Measurements from ENCODE around the gene BIRC3.

BIRC3 gene

DNA sequence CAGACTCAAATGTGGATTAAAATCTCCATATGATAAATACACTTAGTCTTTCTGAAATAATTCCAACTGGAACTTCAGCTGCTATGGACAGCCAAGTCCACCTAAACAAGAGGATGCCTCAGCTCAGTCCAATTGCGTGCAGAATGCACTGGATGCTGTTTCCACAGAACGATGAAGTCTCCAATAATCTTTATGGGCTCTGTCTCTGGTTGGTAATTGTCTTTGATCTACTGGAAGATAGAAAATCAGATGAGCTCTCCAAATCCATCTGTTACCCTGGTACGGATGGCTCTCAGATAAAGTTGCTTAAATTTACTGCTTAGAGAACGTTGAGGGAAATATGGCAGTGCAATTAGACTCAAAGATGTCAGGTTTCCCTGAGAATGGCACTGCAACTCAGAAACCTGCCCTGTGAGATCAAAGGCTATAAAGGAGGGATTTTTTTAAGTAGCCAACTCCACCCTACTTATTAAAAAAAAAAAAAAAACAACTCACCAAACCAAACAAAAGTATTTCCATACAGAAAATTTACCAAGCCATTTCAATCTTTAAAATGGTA lies 859 bp upstream of the BIRC3 start:
- H3K27ac ChIP-seq (ENCODE audit: low read length): no peak overlapping the region
- peaks cover 18% of the 10 kb centered on the region for H3K27me3 ChIP-seq (ENCODE audit: insufficient read depth, low read length)
- H3K36me3 ChIP-seq (ENCODE audit: insufficient read depth, low read depth, low read length): no peaks in the 10 kb centered on the region
- no peak overlapping the region for H3K4me3 ChIP-seq (ENCODE audit: low read length)
- no peaks in the 10 kb centered on the region for H3K9me3 ChIP-seq (ENCODE audit: insufficient read depth, low read depth, low read length)
- no peak overlapping the region for H3K9ac ChIP-seq (ENCODE audit: low read depth, low read length)
- no peaks in the 10 kb centered on the region for H3K4me1 ChIP-seq (ENCODE audit: insufficient read depth, low read length)

DNA sequence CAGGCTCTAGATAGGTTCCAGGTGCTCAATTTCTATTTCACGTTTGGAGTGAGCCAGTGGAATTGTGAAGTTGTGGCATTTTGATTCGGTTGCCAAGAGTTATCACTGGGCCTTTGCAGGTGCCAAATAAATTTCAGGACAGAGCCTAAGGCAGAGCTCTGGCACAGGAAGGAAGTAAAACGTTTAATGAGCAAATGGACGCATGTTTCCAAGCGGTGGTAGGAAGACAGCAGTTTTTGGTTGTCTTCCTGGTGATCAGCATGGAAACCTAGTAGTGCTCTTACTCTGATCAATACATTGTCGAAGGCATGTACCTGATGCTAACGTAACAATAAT lies 452 bp downstream of the BIRC3 start:
- H3K27ac ChIP-seq (ENCODE audit: low read length): no peak overlapping the region
- H3K27me3 ChIP-seq (ENCODE audit: insufficient read depth, low read length): peaks cover 18% of the 10 kb centered on the region
- H3K36me3 ChIP-seq (ENCODE audit: insufficient read depth, low read depth, low read length): no peaks in the 10 kb centered on the region
- peak overlapping the region; percentile 72 for H3K4me3 ChIP-seq (ENCODE audit: low read length)
- no peak overlapping the region for H3K9ac ChIP-seq (ENCODE audit: low read depth, low read length)
- no peaks in the 10 kb centered on the region for H3K9me3 ChIP-seq (ENCODE audit: insufficient read depth, low read depth, low read length)
- no peaks in the 10 kb centered on the region for H3K4me1 ChIP-seq (ENCODE audit: insufficient read depth, low read length)

DNA sequence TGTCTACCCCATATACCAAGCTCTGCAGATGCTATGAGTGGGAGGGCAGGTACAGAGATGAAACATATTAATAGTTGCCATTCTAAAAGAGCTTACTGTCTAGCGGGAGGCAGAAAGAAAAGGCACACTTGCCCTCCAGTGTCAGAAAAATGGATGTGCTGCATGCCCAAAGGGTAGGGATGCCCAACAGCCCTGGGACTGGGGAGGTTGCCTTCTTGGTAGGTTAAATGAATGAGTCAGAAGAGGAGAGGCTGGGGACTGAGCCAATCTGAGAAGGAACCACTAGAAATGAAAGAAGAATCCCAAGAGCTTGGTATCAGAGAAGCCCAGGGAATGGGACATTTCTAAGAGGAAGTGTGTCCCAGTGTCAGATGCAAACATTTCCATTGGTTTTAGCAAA lies 1.2 kb downstream of the BIRC3 start:
- Histone ChIP-seq H3K9ac (ENCODE audit: low read depth, low read length) (no peak overlapping the region), H3K27ac (ENCODE audit: low read length) (no peak overlapping the region)

DNA sequence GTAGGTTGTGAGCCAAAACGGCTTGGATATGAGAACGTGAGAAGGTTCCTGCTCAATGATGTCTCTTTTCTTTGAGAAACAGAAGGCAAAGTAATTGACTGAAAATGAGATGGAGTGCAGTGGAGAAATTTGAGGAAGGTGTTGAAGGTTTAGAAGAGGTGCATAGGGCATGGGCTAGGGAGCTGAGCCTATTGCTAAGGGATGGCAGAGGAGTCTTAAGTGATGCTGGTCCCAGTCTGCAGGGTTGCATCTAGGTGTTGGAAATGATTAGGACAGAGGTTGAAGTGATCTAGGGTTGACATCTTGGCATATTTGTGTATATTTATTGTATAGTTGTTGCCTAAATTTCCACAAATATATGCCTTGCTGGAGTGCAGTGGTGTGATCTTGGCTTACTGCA lies 2.3 kb downstream of the BIRC3 start:
- Histone ChIP-seq H3K9ac (ENCODE audit: low read depth, low read length) (no peak overlapping the region), H3K36me3 (ENCODE audit: insufficient read depth, low read depth, low read length) (no peaks in the 10 kb centered on the region), H3K27me3 (ENCODE audit: insufficient read depth, low read length) (peaks cover 18% of the 10 kb centered on the region), H3K27ac (ENCODE audit: low read length) (no peak overlapping the region), H3K4me1 (ENCODE audit: insufficient read depth, low read length) (no peaks in the 10 kb centered on the region), H3K4me3 (ENCODE audit: low read length) (no peak overlapping the region), H3K9me3 (ENCODE audit: insufficient read depth, low read depth, low read length) (no peaks in the 10 kb centered on the region)

More for the DNA sequence above, 1.2 kb downstream of the BIRC3 start:
- H3K4me1 ChIP-seq (ENCODE audit: insufficient read depth, low read length): no peaks in the 10 kb centered on the region
- no peak overlapping the region for H3K4me3 ChIP-seq (ENCODE audit: low read length)
- no peaks in the 10 kb centered on the region for H3K9me3 ChIP-seq (ENCODE audit: insufficient read depth, low read depth, low read length)
- no peaks in the 10 kb centered on the region for H3K36me3 ChIP-seq (ENCODE audit: insufficient read depth, low read depth, low read length)
- H3K27me3 ChIP-seq (ENCODE audit: insufficient read depth, low read length): peaks cover 18% of the 10 kb centered on the region

DNA sequence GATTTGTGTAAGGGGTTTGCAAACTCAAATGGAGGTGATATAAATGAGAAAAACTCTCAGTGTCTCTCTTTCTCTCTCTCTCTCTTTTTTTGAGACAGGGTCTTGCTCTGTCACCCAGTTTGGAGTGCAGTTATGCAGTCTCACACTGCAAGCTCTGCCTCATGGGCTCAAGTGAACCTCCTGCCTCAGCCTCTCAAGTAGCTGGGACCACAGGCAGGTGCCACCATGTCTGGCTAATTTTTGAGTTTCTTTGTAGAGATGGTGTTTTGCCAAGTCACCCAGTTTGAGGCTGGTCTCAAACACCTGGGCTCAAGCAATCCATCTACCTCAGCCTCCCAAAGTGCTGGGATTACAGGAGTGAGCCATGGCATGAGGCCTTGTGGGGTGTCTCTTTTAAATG lies 2.9 kb downstream of the BIRC3 start:
- Histone ChIP-seq H3K9me3 (ENCODE audit: insufficient read depth, low read depth, low read length) (no peaks in the 10 kb centered on the region), H3K4me3 (ENCODE audit: low read length) (no peak overlapping the region), H3K9ac (ENCODE audit: low read depth, low read length) (no peak overlapping the region), H3K27me3 (ENCODE audit: insufficient read depth, low read length) (peaks cover 18% of the 10 kb centered on the region), H3K36me3 (ENCODE audit: insufficient read depth, low read depth, low read length) (no peaks in the 10 kb centered on the region), H3K4me1 (ENCODE audit: insufficient read depth, low read length) (no peaks in the 10 kb centered on the region), H3K27ac (ENCODE audit: low read length) (no peak overlapping the region)

DNA sequence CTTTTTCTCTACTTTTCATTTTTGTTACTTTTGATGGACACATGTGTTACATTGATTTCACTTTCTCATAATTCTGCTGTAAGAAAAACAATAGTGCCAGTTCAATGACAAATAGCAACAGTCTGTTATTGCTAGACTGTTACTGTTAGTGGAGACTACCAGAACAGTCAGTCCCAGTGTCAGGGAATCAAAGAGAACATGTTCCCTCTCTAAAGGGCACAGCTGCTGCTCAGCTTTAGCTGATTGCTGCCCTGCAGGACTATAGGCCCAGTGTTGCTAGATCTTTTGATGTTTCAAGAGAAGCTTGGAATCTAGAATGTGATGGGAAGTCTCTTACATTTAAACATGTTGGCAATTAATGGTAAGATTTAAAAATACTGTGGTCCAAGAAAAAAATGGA lies 3.4 kb downstream of the BIRC3 start:
- Histone ChIP-seq H3K36me3 (ENCODE audit: insufficient read depth, low read depth, low read length) (no peaks in the 10 kb centered on the region), H3K4me1 (ENCODE audit: insufficient read depth, low read length) (no peaks in the 10 kb centered on the region), H3K9ac (ENCODE audit: low read depth, low read length) (no peak overlapping the region), H3K27me3 (ENCODE audit: insufficient read depth, low read length) (peaks cover 18% of the 10 kb centered on the region), H3K27ac (ENCODE audit: low read length) (no peak overlapping the region), H3K9me3 (ENCODE audit: insufficient read depth, low read depth, low read length) (no peaks in the 10 kb centered on the region), H3K4me3 (ENCODE audit: low read length) (no peak overlapping the region)

DNA sequence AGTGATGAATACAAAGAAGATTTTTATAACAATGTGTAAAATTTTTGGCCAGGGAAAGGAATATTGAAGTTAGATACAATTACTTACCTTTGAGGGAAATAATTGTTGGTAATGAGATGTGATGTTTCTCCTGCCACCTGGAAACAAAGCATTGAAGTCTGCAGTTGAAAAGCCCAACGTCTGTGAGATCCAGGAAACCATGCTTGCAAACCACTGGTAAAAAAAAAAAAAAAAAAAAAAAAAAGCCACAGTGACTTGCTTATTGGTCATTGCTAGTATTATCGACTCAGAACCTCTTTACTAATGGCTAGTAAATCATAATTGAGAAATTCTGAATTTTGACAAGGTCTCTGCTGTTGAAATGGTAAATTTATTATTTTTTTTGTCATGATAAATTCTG lies 5.3 kb downstream of the BIRC3 start:
- H3K9ac ChIP-seq (ENCODE audit: low read depth, low read length): no peak overlapping the region
- no peak overlapping the region for H3K4me3 ChIP-seq (ENCODE audit: low read length)
- no peaks in the 10 kb centered on the region for H3K9me3 ChIP-seq (ENCODE audit: insufficient read depth, low read depth, low read length)
- H3K4me1 ChIP-seq (ENCODE audit: insufficient read depth, low read length): no peaks in the 10 kb centered on the region
- peaks cover 12% of the 10 kb centered on the region for H3K27me3 ChIP-seq (ENCODE audit: insufficient read depth, low read length)
- H3K27ac ChIP-seq (ENCODE audit: low read length): no peak overlapping the region
- no peaks in the 10 kb centered on the region for H3K36me3 ChIP-seq (ENCODE audit: insufficient read depth, low read depth, low read length)

DNA sequence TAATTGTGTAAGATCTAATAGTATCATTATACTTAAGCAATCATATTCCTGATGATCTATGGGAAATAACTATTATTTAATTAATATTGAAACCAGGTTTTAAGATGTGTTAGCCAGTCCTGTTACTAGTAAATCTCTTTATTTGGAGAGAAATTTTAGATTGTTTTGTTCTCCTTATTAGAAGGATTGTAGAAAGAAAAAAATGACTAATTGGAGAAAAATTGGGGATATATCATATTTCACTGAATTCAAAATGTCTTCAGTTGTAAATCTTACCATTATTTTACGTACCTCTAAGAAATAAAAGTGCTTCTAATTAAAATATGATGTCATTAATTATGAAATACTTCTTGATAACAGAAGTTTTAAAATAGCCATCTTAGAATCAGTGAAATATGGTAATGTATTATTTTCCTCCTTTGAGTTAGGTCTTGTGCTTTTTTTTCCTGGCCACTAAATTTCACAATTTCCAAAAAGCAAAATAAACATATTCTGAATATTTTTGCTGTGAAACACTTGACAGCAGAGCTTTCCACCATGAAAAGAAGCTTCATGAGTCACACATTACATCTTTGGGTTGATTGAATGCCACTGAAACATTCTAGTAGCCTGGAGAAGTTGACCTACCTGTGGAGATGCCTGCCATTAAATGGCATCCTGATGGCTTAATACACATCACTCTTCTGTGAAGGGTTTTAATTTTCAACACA lies 6.4 kb downstream of the BIRC3 start:
- Histone ChIP-seq H3K27me3 (ENCODE audit: insufficient read depth, low read length) (peaks cover 1% of the 10 kb centered on the region; the same call in 1 of the 2 replicates), H3K4me3 (ENCODE audit: low read length) (no peak overlapping the region), H3K4me1 (ENCODE audit: insufficient read depth, low read length) (no peaks in the 10 kb centered on the region), H3K36me3 (ENCODE audit: insufficient read depth, low read depth, low read length) (no peaks in the 10 kb centered on the region), H3K9ac (ENCODE audit: low read depth, low read length) (no peak overlapping the region), H3K9me3 (ENCODE audit: insufficient read depth, low read depth, low read length) (no peaks in the 10 kb centered on the region), H3K27ac (ENCODE audit: low read length) (no peak overlapping the region)

DNA sequence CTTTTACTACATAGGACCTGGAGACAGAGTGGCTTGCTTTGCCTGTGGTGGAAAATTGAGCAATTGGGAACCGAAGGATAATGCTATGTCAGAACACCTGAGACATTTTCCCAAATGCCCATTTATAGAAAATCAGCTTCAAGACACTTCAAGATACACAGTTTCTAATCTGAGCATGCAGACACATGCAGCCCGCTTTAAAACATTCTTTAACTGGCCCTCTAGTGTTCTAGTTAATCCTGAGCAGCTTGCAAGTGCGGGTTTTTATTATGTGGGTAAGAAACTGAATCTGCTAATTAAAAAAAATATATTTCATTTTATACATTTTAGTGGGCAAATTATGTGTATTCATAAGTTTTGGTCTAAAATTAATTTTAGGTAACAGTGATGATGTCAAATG lies 7.8 kb downstream of the BIRC3 start:
- H3K4me1 ChIP-seq (ENCODE audit: insufficient read depth, low read length): no peaks in the 10 kb centered on the region
- no peak overlapping the region for H3K27ac ChIP-seq (ENCODE audit: low read length)
- no peaks in the 10 kb centered on the region for H3K27me3 ChIP-seq (ENCODE audit: insufficient read depth, low read length)
- H3K9ac ChIP-seq (ENCODE audit: low read depth, low read length): no peak overlapping the region
- H3K4me3 ChIP-seq (ENCODE audit: low read length): no peak overlapping the region
- H3K36me3 ChIP-seq (ENCODE audit: insufficient read depth, low read depth, low read length): no peaks in the 10 kb centered on the region
- H3K9me3 ChIP-seq (ENCODE audit: insufficient read depth, low read depth, low read length): no peaks in the 10 kb centered on the region

DNA sequence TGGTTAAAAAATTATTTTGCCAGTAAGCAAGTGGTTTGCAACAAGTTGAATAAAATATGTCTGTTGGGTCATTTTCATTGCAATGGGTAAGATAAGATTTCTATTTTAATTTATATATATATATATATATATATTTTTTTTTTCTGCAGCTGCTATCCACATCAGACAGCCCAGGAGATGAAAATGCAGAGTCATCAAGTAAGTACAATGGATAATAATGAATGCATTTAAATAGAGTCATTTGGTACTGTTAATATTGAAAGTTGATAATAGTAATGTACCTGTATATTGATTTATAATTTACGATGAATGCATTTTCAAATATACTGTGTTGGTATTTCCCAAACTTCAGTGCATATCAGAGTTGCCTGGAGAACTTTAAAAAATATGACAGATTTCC lies 11.5 kb downstream of the BIRC3 start:
- Histone ChIP-seq H3K27me3 (ENCODE audit: insufficient read depth, low read length) (no peaks in the 10 kb centered on the region), H3K36me3 (ENCODE audit: insufficient read depth, low read depth, low read length) (no peaks in the 10 kb centered on the region), H3K4me1 (ENCODE audit: insufficient read depth, low read length) (no peaks in the 10 kb centered on the region)

DNA sequence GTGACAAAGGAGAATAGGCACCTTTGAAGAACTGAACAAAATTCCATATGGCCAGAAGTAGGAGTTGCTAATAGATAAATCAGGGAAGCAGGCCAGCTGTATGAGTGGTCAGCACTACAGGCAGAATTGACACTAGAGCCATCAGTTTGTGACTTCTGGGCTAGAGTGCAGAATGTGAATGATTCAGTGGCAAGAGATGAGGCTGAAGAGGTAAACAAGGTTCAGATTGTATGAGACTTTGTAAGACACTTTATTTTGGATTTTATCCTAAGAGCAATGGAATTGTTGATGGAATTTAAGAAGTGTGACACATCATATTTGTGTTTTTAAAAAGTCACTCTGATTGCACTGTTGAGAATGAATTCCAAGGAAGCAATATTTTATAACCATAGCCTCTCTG lies 12.9 kb downstream of the BIRC3 start:
- H3K27me3 ChIP-seq (ENCODE audit: insufficient read depth, low read length): no peaks in the 10 kb centered on the region
- no peaks in the 10 kb centered on the region for H3K36me3 ChIP-seq (ENCODE audit: insufficient read depth, low read depth, low read length)
- no peaks in the 10 kb centered on the region for H3K4me1 ChIP-seq (ENCODE audit: insufficient read depth, low read length)
- H3K9me3 ChIP-seq (ENCODE audit: insufficient read depth, low read depth, low read length): no peaks in the 10 kb centered on the region
- H3K9ac ChIP-seq (ENCODE audit: low read depth, low read length): no peak overlapping the region
- no peak overlapping the region for H3K4me3 ChIP-seq (ENCODE audit: low read length)
- no peak overlapping the region for H3K27ac ChIP-seq (ENCODE audit: low read length)

More for the DNA sequence above, 11.5 kb downstream of the BIRC3 start:
- H3K4me3 ChIP-seq (ENCODE audit: low read length): no peak overlapping the region
- no peak overlapping the region for H3K27ac ChIP-seq (ENCODE audit: low read length)
- no peak overlapping the region for H3K9ac ChIP-seq (ENCODE audit: low read depth, low read length)
- no peaks in the 10 kb centered on the region for H3K9me3 ChIP-seq (ENCODE audit: insufficient read depth, low read depth, low read length)

DNA sequence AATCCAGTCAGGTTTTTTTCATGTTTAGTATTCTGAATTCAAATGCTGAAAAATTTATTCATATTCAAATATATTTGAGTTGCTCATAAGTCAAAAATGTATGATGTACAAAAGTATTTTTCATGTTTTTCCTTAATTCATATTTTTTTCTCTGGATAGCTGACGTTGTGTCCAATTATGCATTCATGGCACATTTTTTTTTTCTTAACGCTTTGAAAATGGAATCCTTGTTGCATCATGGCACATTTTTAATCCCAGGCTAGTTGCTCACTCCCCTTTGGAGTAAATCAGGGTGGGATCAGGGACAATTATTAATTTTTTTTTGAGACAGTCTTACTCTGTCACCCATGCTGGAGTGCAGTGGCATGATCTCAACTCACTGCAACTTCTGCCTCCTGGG lies 14.1 kb downstream of the BIRC3 start:
- Histone ChIP-seq H3K36me3 (ENCODE audit: insufficient read depth, low read depth, low read length) (no peaks in the 10 kb centered on the region), H3K4me1 (ENCODE audit: insufficient read depth, low read length) (no peaks in the 10 kb centered on the region), H3K4me3 (ENCODE audit: low read length) (no peak overlapping the region), H3K27ac (ENCODE audit: low read length) (no peak overlapping the region), H3K9me3 (ENCODE audit: insufficient read depth, low read depth, low read length) (no peaks in the 10 kb centered on the region), H3K9ac (ENCODE audit: low read depth, low read length) (no peak overlapping the region), H3K27me3 (ENCODE audit: insufficient read depth, low read length) (no peaks in the 10 kb centered on the region)

All from iPS-20b (cell line).